HFFc6 (cell line): Measurements from ENCODE around the gene CRKL. TPM values are rescaled to one million over a fixed set of nuclear protein-coding genes. Genes with fewer than 3 reads are reported as not detected.

Source experiments
- DNase-seq: peaks from one replicate; pipeline ENCODE4 v3.0.0-alpha.2; 2018
- H3K27ac Mint-ChIP-seq: 2 replicates; pipeline ENCODE4 v1.8.0; 2020; ENCODE audit warnings: mild to moderate bottlenecking, mixed read lengths
- H3K27me3 Mint-ChIP-seq: 2 replicates; pipeline ENCODE4 v1.8.0; 2021; ENCODE audit warnings: mild to moderate bottlenecking, moderate library complexity, mixed read lengths; ENCODE audit not compliant: insufficient read depth
- H3K36me3 Mint-ChIP-seq: 2 replicates; pipeline ENCODE4 v1.8.0; 2021; ENCODE audit warnings: low read depth, mixed read lengths
- H3K4me1 Mint-ChIP-seq: 2 replicates; pipeline ENCODE4 v1.8.0; 2020; ENCODE audit warnings: low read depth, mixed read lengths
- H3K4me3 Mint-ChIP-seq: 2 replicates; pipeline ENCODE4 v1.8.0; 2020; ENCODE audit warnings: mild to moderate bottlenecking, moderate library complexity, mixed read lengths
- H3K9me3 Mint-ChIP-seq: 2 replicates; pipeline ENCODE4 v1.8.0; 2020; ENCODE audit warnings: mild to moderate bottlenecking, mixed read lengths
- total RNA-seq, 6 experiments: library from RNA; stranded (reverse); fragmentation: NEBNext Ultra II Directional; extraction: Animal tissue kit (Norgen Biotek cat#: 25700); gene quantifications; 2 replicates in 1 of 6; 3 replicates in 5 of 6; pipeline ENCODE4 v1.2.3, GENCODE V29; 2021
- TF ChIP-seq, protein P1 (sequence below): fragments of 200-600 bp; sonication (generic); IDR thresholded peaks from 2 replicates; pipeline ENCODE4 v1.5.0; 2021; ENCODE audit warnings: antibody characterized with exemption, mild to moderate bottlenecking

CRKL gene
- total RNA-seq, 6 experiments from 2014 or later, result 44.0 to 51.5 (median 47.6) TPM

DNA sequence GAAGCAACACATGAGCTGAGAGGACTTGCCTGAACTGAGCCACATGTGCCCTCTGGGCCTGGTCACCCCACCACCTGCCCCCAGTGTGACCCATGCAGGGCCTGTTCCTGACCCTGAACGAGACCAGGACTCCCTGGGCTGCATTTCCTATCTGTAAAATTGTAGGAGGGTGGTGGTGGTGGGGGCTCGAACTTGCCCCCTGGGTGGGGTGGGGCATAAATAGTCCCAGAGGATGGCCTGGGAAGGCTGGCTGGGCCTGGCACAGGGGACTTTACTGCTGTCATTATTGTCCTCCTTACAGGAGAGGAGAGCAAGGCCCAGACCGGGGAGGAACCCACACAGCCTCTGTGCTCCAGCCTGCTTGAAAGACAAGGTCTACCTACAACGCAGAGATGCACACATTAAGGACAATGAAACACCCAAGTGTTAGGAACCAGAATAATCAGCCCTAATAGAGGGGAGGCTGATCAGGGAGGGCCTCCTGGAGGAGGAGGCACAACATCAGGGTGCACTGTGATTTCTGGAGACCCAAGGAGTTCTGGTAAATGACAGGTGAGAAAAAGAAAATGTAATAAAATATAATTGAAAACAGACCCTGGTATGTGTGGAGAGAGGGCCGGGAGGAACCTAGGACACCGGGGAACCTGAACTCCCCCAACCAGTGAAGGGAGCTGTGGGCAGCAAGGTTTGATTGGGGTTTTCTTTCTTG is 47.0 kb downstream of the CRKL start:
- no peak for DNase-seq
- no peak overlapping the region for H3K27ac Mint-ChIP-seq
- TF ChIP-seq, protein P1, sequence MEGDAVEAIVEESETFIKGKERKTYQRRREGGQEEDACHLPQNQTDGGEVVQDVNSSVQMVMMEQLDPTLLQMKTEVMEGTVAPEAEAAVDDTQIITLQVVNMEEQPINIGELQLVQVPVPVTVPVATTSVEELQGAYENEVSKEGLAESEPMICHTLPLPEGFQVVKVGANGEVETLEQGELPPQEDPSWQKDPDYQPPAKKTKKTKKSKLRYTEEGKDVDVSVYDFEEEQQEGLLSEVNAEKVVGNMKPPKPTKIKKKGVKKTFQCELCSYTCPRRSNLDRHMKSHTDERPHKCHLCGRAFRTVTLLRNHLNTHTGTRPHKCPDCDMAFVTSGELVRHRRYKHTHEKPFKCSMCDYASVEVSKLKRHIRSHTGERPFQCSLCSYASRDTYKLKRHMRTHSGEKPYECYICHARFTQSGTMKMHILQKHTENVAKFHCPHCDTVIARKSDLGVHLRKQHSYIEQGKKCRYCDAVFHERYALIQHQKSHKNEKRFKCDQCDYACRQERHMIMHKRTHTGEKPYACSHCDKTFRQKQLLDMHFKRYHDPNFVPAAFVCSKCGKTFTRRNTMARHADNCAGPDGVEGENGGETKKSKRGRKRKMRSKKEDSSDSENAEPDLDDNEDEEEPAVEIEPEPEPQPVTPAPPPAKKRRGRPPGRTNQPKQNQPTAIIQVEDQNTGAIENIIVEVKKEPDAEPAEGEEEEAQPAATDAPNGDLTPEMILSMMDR, result no peak
- peaks cover 11% of the 10 kb centered on the region for H3K27me3 Mint-ChIP-seq
- H3K4me3 Mint-ChIP-seq, result peak overlapping the region; percentile 68
- H3K4me1 Mint-ChIP-seq, result peaks cover 5% of the 10 kb centered on the region; the same call in 1 of the 2 replicates
- no peaks in the 10 kb centered on the region for H3K36me3 Mint-ChIP-seq
- no peaks in the 10 kb centered on the region for H3K9me3 Mint-ChIP-seq

DNA sequence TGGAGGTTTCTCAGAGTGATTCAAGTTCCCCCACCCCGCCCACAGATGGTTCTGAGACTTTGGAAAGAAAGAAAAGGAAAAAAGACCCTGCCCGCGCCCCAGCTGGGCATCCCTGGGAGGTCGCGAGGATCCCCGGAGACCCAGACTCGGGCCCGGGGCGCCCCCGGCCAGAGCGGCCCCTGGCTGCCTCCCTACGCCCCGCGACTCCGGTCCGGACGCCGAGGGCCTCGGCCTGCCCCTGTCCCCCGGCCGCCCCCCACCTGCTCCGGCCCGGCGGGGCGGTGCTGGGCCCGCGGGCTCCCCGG is 47.5 kb downstream of the CRKL start:
- H3K27ac Mint-ChIP-seq, result no peak overlapping the region
- H3K4me1 Mint-ChIP-seq, result peaks cover 5% of the 10 kb centered on the region; the same call in 1 of the 2 replicates
- DNase-seq, result no peak
- TF ChIP-seq, protein P1, result no peak
- peak overlapping the region; percentile 68 for H3K4me3 Mint-ChIP-seq
- no peaks in the 10 kb centered on the region for H3K36me3 Mint-ChIP-seq
- no peaks in the 10 kb centered on the region for H3K9me3 Mint-ChIP-seq
- H3K27me3 Mint-ChIP-seq, result peaks cover 11% of the 10 kb centered on the region

DNA sequence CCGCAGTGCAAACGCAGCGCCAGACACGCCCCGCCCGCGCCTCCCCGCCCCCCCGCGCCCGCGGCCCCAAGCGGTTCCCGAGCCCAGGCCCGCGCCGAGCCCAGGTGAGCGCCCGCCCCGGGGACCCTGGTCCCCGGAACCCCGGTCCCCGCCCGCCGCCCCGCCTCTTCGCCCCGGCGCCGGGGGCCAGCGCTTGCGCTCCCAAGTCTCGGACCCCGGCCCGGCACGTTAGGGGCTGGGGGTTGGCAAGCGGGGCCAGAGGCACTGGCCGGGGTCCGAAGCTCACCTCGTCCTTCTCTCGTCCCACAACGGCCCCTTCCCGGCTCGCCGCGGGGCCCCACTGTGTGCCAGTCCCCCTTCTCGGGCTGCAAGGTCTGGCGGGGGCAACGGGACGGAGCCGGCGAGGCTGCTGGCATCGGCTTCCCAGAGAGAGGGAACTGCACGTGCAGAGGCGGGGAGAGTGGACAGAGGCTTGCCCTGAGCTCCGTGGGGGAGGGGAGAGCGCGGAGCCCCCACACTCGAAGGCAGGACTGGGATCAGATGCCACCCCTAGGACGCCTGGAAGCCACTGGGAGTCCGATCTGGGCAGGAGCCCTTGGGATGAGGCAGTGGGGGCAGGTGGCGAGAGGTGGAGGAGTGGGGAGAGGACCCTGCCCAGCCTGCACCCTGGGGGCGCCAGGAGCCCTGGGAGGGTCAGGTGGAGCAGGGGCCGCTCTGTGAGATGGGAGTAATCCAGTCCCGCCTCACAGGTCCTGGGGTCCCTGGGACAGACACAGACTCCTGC is 48.1 kb downstream of the CRKL start:
- Mint-ChIP-seq H3K9me3 (no peaks in the 10 kb centered on the region), H3K4me1 (peaks cover 5% of the 10 kb centered on the region; the same call in 1 of the 2 replicates), H3K27ac (no peak overlapping the region), H3K4me3 (peak overlapping the region; percentile 15; the same call in 1 of the 2 replicates), H3K27me3 (peaks cover 11% of the 10 kb centered on the region), H3K36me3 (no peaks in the 10 kb centered on the region)
- TF ChIP-seq, protein P1, result no peak
- DNase-seq, result no peak

DNA sequence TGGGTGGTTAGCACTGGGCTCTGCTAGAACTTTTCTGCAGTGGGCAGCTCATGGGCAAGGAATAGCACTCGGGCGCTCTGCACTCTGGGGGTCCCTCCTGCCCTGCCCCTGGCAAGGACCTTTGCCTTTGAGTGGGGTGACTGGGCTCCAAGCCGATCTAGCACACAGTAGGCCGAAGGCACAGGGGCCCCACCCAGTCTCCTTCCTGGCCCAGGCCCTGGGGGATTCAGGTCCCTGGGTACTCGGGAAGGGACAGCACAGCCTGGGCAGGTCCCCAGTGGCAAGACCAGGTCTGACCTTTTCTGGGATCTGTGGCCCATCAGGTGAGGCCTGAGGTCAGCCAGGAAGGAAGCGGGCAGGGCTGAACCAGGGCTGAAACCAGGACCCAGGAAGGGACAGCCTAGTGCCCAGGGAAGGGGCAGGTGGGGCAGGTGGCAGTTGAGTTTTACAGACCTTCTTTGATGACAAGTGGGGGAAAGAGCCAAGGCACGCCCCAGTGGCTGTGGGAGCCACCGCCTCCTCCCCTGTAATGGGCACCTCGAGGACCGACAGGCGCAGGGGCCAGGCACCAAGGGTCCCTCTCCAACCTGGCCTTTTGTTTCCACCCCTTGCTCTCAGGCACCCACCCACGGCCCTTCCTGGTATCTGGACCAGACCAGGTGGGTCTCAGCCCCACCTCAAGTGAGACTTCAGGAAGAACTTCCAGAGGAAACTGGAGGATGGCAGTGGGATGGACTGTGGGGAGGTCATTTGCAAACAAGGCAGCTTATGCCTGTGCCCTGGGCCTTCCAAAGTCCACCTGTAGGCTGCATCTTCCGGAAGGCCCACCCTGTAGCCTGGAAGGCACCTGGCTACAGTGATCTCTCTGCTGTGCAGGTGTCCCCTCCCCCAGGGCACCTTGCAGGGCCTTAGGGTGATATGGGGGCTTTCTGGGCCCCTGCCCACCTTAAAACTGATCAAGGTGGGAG is 49.0 kb downstream of the CRKL start:
- TF ChIP-seq, protein P1, result no peak
- no peak overlapping the region; the same call in 1 of the 2 replicates for H3K4me3 Mint-ChIP-seq
- H3K27ac Mint-ChIP-seq, result no peak overlapping the region
- H3K9me3 Mint-ChIP-seq, result no peaks in the 10 kb centered on the region
- H3K4me1 Mint-ChIP-seq, result peaks cover 5% of the 10 kb centered on the region; the same call in 1 of the 2 replicates
- H3K27me3 Mint-ChIP-seq, result peaks cover 9% of the 10 kb centered on the region
- no peak for DNase-seq
- H3K36me3 Mint-ChIP-seq, result no peaks in the 10 kb centered on the region
